ENCODE measurements around the gene LACRT. TPM values are rescaled to one million over a fixed set of nuclear protein-coding genes. Genes with fewer than 3 reads are reported as not detected.

The LACRT gene
- total RNA-seq, 3 donors from 2014 or later, result not detected

DNA sequence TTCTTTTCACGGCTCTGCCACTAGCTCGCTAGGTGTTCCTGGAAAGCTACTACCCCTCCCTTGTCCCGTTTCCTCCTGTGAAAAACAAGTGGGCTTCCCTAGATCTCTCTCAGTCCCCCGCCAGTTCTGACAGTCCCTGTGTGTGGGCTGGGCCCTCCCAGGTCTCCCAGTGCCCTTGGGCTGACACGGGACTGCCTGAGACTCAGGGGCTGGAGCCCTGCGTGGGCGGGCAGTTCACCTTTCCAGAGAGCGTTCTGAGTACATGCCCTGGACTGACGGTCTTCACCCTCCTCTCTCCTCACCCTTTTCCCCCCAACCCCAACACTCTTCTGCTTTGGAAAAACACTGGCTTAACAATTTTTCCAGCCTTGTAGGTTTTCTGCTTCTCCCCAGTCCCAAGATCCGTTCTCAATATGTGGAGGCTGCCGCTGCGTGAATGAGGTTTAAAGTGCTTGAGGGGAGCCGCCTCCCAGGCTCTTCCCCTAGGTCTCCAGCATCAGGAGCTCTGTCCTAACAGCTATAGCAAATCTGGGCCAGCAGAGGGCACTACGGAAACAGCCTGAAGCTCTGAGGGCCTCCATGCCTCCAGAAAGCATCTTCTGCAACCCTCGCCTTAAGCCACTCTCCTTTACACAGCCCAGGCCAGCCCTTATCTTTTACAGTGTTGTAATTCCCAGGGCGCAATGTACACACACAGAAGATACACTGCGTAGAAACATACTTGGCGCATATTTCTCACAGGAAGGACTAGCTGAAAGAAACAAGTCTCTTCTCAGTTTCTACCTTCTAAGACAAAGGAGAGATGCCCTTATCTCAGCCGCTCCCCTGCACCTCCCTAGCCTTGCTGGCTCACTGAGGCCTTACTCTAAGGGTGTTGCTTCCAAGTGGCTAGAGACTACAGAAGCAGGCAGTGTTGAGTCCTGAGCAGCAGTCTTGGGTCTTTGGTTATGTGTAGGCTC lies 23.9 kb upstream of the LACRT start:
- intact Hi-C loops (cut with DNase I, micrococcal nuclease), result no loop called here
- H3K36me3 ChIP-seq (ENCODE audit: low read depth), result no peaks in the 10 kb centered on the region
- ATAC-seq (peak; percentile 61), DNase-seq (peak in 1 of 3 donors; percentile 46)
- H3K4me1 ChIP-seq (ENCODE audit: low read depth), result no peaks in the 10 kb centered on the region
- no peaks in the 10 kb centered on the region for H3K9me3 ChIP-seq
- H3K4me3 ChIP-seq, result no peak overlapping the region
- TF ChIP-seq, protein P1, sequence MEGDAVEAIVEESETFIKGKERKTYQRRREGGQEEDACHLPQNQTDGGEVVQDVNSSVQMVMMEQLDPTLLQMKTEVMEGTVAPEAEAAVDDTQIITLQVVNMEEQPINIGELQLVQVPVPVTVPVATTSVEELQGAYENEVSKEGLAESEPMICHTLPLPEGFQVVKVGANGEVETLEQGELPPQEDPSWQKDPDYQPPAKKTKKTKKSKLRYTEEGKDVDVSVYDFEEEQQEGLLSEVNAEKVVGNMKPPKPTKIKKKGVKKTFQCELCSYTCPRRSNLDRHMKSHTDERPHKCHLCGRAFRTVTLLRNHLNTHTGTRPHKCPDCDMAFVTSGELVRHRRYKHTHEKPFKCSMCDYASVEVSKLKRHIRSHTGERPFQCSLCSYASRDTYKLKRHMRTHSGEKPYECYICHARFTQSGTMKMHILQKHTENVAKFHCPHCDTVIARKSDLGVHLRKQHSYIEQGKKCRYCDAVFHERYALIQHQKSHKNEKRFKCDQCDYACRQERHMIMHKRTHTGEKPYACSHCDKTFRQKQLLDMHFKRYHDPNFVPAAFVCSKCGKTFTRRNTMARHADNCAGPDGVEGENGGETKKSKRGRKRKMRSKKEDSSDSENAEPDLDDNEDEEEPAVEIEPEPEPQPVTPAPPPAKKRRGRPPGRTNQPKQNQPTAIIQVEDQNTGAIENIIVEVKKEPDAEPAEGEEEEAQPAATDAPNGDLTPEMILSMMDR (IDR thresholded peaks at IDR 0.05), result no peak

DNA sequence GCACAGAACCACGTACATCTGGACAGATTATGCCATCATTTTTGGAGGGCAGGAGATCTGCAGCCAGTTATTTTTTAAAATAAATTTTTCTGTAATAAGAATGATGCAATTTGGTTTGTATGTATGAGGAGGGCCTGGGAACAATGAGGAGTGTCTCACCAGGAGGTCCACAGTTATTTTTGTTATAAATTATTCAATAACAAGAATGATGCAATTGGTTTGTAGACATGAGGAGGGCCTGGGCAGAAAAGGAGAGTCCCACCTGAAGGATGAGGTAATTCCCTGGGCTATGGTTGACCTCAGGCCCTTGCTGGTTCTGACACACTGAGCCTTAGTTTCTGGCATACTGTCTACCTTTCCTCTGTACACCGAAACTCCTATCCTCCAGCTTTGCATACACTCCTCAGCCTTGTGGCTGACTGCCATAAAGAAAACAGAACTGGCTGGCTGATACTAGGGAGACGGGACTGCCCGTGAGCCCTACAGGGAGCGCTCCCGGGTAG lies 22.5 kb upstream of the LACRT start:
- TF ChIP-seq, protein P1 (IDR thresholded peaks at IDR 0.05), result no peak
- DNase-seq (no peak), ATAC-seq (no peak)
- no peaks in the 10 kb centered on the region for H3K36me3 ChIP-seq (ENCODE audit: low read depth)
- H3K9me3 ChIP-seq, result no peaks in the 10 kb centered on the region
- intact Hi-C loops (cut with DNase I, micrococcal nuclease), result no loop called here
- no peak overlapping the region for H3K4me3 ChIP-seq
- no peaks in the 10 kb centered on the region for H3K4me1 ChIP-seq (ENCODE audit: low read depth)

DNA sequence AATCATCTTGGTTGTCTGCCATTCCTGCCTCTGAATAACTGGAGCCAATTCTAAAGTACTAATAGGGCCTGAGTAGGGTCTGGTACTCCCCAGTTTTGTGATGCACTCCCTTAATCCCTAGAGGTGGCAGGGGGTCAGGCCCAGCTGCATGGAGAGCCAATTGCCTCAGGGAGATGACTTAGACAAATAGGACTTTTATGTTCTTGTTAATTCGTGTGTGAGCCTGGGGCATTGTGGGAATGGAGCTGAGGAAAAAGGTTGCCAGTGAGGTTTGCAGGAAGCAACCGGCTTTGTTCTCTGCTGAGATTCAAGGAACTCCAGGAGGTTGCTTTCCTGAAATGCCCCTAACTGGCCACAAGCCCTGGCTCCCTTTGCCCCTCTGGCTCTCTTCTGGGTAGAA lies 20.2 kb upstream of the LACRT start:
- TF ChIP-seq, protein P1 (IDR thresholded peaks at IDR 0.05), result no peak
- no peak for ATAC-seq
- H3K9me3 ChIP-seq, result no peaks in the 10 kb centered on the region
- H3K4me3 ChIP-seq, result no peak overlapping the region
- intact Hi-C loops (cut with DNase I, micrococcal nuclease), result no loop called here
- no peaks in the 10 kb centered on the region for H3K36me3 ChIP-seq (ENCODE audit: low read depth)
- no peaks in the 10 kb centered on the region for H3K4me1 ChIP-seq (ENCODE audit: low read depth)
- DNase-seq, result no peak

DNA sequence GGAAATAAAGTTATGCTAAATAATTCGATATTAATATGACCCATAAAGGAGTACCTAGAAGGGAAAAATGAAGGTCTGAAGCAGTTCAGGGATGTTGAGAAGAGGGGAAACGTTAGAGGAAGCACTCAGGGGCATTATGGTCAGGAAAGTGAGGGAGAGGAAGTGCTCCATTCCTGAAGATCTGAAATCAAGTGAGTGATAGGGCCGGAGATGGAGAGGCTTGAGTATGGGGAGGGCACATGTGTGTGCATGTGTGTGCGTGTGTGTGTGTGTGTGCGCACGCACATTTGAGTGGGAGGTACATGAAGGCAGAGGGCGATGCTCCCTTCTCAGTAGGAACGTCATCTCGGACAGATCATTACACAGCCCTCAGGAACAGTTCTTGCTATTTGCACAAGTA lies 18.3 kb upstream of the LACRT start:
- TF ChIP-seq, protein P1 (IDR thresholded peaks at IDR 0.05), result no peak
- DNase-seq (no peak), ATAC-seq (no peak)
- intact Hi-C loops (cut with DNase I, micrococcal nuclease), result no loop called here
- no peaks in the 10 kb centered on the region for H3K4me1 ChIP-seq (ENCODE audit: low read depth)
- H3K9me3 ChIP-seq, result no peaks in the 10 kb centered on the region
- H3K4me3 ChIP-seq, result no peak overlapping the region
- H3K36me3 ChIP-seq (ENCODE audit: low read depth), result no peaks in the 10 kb centered on the region

DNA sequence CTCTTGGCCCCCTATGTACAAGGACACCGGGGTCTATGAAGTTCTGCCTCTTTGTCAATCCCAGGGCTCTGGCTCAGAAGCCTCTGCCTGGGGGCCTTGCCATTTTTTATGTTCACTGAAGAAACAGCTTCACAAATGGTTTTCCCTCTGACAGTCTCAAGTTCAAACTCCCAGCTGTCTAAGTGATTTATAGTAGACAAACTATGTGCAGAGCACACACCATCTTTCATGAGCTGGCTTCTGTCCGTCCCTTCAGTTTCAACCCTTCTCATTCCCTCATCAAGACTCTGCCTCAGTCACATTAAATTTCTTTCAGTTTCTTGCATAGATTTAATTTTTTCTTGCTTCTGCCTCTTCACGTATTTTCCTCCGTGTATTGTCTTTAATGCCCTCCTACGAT lies 16.2 kb upstream of the LACRT start:
- no peak for ATAC-seq
- Histone ChIP-seq H3K4me3 (no peak overlapping the region), H3K4me1 (ENCODE audit: low read depth) (no peaks in the 10 kb centered on the region), H3K36me3 (ENCODE audit: low read depth) (no peaks in the 10 kb centered on the region), H3K9me3 (no peaks in the 10 kb centered on the region)
- no peak for DNase-seq
- intact Hi-C loops (cut with DNase I, micrococcal nuclease), result no loop called here
- TF ChIP-seq, protein P1 (IDR thresholded peaks at IDR 0.05), result no peak
